Measurements from ENCODE around the gene NTMT1.

The NTMT1 gene

DNA sequence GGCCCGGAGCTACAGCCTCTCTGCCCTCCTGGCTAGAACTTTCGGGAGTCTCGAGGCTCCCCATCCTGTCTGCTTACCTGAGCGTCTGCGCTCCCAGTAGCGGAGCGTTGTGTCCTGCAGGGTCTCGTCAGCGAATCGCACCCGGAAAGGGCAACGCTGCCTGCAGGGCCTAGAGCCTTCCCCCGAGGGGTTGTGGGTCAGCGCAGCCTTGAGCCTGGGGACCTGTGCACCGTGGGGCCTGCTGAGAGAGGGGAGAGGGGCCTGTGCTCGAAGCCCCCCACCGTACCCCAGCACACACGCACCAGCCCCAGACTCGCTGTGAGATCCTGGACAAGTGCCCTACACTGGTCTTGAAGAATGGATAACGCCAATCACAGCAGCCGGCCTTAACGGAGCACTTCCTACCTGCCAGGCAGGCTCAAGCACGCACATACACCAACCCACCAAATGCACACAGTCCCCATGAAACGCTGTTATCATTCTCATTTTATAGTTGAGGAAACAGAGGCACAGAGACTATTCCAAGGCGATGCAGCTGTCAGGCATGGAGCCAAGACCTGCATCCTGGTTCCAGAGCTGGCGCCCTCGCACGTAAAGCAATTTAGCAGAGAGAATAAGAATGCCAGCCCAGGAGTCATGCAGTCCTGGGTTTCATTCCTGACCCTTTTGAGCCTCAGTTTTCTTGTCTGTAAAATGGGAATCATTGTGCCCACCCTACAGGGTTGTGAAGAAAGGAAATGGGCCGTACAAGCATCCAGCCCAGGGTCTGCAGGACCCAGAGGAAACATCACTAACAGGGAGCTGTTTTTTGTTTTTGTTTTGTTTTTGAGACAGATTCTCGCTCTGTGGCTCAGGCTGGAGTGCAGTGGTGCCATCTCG lies 10.3 kb upstream of the NTMT1 start:
- TF ChIP-seq GATA1 (IDR thresholded peaks at IDR 0.05; ENCODE audit: low read depth, low read length): no peak
- TF ChIP-seq POLR2A (IDR thresholded peaks at IDR 0.05; ENCODE audit: low read length): no peak
- DNase-seq: no peak

DNA sequence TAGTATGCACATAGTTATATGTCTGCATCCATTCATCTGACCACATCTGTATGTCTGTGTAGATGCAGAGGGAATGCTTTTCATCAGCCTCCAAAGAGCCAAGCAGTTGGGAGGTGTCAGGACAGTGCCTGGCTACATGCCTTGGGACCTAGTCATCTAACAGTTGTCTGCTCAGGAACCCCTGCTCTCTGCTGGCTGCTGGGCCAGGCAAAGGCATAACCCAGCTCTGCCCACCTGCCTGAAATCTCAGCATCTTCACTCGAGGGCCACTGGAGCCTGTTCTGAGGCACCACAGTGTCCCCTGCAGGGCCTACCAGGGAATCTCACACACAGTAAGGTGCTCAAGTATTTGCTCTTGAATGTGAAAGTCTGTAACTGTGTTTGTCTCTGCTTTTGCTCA lies 8.8 kb upstream of the NTMT1 start:
- no peak for DNase-seq

DNA sequence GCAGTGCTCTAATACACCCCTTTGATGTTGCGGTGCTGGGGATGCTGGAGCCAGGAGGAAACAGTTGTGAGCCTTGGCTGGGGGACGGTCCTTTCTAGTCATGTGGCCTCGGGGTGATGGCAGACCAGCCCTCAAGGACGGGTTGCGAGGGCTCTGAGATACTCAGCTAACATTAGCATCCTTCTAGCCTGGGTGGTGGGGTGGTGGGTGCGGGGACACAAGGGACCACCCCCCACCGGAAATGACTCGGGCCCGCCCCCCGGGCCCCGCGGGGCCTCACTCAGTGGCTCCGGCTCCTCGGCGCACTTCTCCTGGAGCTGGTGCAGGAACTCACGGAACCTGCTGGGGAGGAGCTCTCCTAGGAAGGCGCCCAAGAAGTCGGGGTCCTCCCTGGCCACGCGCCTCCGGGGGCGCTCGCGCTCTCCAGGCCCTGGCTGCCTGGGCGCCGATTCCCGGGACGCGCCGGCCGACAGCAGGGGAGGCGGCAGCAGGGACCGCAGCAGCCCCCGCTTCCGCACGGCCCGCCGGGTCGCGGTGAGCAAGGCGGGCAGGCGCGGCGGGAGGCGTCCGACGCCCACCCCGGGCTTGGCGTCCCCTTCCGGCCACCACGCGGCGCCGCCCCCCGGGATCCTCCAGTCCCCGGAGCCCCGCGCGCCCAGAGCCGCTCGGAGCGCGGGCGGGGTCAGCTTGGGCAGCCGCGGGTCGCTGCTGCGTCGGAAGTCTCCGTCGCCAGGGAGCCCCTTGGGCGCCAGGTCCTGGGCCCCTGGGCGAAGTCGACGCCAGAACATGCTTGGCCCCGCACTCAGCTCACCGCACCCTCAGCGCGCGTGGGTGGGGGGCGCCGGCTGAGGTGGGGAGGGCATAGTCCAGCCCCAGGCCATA lies 5.9 kb upstream of the NTMT1 start:
- DNase-seq: peak in 1 of 2 experiments; percentile 24
- TF ChIP-seq GATA1 (IDR thresholded peaks at IDR 0.05; ENCODE audit: low read depth, low read length) (no peak), POLR2A (IDR thresholded peaks at IDR 0.05; ENCODE audit: low read length) (no peak)

More for the DNA sequence above, 8.8 kb upstream of the NTMT1 start:
- TF ChIP-seq POLR2A (IDR thresholded peaks at IDR 0.05; ENCODE audit: low read length): no peak
- TF ChIP-seq GATA1 (IDR thresholded peaks at IDR 0.05; ENCODE audit: low read depth, low read length): no peak

DNA sequence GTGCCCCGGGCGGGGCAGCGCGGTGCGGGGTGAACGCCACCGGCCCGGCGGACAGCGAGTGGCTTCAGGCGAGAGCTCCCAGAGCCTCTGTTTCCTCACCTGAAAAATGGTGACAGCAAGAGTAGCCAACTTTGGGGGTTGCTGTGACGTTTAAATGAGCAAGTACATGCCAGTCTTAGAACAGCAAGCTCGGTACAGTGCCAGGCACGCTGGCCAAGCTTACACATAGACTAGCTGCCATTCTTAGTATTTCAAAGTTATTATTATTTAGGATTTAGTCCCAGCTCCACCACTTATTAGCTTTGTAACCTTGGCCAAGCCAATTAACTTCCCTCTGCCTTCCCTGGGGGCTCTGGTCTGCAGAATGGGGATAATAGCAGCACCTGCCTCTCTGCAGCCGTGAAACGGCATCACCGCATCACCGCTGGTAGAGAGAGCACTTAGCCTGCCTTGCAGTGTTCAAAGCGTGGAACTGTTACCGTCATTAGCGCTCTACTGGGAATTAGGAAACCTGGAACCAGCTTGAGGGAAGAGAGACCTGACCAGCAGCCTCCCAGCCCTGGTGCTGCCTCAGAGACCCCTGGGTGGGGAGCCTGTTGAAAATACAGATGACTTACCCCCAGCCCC lies 5.2 kb upstream of the NTMT1 start, which contains the start of gene C9orf50:
C9orf50 (minus strand) TSS at position 433 of the 627 bp plus-strand sequence. CDS start 527 bp downstream, outside the sequence.
- no peak for DNase-seq
- TF ChIP-seq POLR2A (IDR thresholded peaks at IDR 0.05; ENCODE audit: low read length): no peak
- no peak for TF ChIP-seq GATA1 (IDR thresholded peaks at IDR 0.05; ENCODE audit: low read depth, low read length)

DNA sequence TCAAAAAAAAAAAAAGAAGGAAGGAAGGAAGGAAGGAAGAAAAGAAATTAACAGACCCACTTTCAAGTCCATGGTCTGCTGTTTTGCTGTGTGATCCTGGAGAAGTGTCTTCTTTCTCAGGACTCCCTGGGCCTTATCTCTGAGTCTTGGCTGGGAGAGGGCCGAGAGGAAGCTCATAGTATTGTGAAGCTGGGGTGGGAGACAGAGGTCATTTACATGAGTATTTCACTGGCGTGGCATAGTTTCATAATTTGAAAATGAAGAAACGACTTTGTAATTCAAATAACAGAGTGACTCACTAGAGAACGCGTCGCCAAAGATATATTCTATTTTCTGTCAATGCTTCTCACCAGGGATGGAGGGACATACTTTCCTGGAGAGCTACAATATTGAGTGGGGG lies 2.6 kb upstream of the NTMT1 start:
- TF ChIP-seq GATA1 (IDR thresholded peaks at IDR 0.05; ENCODE audit: low read depth, low read length): no peak
- TF ChIP-seq POLR2A (IDR thresholded peaks at IDR 0.05; ENCODE audit: low read length): no peak
- DNase-seq: no peak

DNA sequence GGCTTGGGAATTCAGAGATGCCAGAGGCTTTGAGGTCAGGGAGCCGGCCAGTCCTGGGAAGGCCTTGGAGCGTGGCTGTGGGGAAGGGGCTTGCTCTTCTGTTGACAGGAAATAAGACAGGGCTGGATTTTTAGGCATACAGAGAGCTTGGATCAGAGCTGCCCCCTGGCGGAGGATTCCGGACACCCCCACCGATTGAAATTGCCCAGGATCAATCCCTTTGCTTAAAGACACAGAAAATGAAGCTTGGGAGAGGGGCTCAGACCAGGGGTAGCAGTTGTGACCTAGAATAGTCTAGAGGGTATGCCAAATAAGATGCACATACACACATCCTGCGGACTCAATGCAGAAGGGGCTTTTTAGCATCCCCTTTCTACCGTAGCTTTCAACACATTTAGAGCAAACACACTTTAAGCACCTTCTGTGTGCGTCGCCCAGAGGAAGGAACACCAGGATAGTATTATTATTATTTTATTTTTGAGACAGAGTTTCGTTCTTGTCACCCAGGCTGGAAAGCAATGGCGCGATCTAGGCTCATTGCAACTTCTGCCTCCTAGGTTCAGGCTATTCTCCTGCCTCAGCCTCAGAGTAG lies 1.7 kb upstream of the NTMT1 start:
- DNase-seq: peak; percentile 56 to 74
- no peak for TF ChIP-seq GATA1 (IDR thresholded peaks at IDR 0.05; ENCODE audit: low read depth, low read length)
- TF ChIP-seq POLR2A (IDR thresholded peaks at IDR 0.05; ENCODE audit: low read length): no peak

DNA sequence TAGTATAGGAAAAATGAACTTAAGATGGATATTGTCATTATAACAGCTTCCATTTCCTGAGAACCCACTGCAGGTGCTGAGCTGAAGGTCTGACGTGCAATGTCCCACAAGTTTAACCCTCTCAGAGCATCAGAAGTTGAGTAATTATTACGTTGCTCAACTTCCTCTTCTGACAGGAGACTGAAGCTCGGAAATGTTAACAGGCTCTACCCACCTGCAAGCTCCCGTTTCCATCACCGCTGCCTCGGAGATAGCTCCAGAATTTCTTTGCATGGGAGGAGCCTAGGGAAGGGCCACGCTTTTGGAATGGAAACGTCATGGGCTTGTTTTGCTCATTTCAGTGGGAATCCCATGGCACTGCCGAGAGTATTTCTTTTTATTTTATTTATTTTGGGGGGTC lies 1.0 kb upstream of the NTMT1 start:
- TF ChIP-seq GATA1 (IDR thresholded peaks at IDR 0.05; ENCODE audit: low read depth, low read length): no peak
- TF ChIP-seq POLR2A (IDR thresholded peaks at IDR 0.05; ENCODE audit: low read length): no peak
- peak in 1 of 2 experiments; percentile 26 for DNase-seq

DNA sequence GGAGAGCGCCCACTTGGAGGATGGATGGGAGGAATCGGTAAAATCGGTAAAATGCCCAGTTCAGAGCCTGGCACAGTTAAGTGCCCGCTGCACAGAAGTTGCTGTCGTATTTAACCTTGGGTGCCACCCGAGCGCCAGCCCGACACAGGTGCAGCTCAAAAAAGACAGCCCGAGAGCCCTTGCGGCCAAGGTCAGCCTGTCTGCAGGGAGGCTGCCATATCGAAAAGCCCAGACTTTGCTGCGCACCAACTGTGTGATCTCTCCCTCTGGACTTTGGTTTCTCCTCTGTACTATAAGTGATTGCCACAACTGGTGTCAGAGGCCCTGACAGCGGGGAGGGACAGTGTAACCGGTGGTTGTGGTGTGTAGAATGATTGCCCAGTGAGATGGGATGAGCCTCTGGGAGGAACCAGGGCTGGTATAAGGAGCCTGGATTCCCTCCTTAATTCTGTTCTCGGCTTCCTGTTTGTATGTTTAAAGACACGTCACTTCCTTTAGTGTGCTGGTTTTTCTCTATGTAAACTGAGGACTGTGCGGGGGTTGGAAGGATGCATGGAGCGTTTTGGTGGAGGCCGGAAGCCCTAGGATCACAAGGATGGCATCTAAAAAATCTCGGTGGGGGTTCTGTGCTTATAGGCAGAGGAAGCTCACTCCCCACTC lies 792 bp downstream of the NTMT1 start:
- no peak for TF ChIP-seq POLR2A (IDR thresholded peaks at IDR 0.05; ENCODE audit: low read length)
- TF ChIP-seq GATA1 (IDR thresholded peaks at IDR 0.05; ENCODE audit: low read depth, low read length): no peak
- peak; percentile 69 to 74 for DNase-seq

DNA sequence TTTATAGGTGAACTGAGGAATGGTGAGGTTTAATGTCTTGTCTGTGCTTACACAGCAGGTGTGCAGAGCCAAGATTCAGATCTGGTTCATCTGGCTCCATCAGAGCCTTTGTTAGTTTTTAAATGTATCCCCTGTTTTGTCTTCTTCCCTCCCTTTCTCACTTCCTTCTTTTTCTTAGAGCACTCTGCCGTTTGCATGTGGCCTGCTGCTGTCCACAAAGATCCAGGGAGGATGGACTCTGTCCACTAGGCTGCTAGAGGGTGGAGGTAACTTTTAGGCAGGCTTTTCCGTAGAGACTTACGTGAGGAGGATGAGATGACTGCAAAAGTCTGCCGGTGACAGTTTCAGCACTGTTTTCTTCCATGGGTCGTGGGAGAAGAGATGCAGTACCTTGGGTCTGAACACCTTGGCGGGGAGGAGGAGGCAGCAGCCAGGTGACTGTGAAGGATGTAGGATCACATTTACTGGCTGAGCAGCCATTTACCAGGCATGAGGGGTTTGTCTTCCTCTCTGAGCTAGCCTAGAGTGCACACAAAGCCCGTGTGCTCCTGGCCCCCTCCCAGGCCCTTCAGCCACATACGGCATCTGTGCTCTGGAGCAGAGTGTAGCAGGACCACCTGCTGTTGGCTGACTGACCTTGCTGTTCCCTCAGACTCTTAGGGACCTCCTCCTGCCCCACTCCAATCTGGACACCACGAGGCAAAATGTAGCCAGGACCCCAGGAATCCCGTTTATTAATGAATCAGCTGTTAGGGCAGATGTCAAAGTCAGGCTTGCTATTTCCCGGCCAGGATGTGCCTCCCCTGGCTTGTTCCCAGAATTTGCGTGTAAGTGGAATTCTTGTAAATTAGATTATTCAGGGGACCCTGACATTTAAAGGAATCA lies 1.8 kb downstream of the NTMT1 start:
- no peak for TF ChIP-seq POLR2A (IDR thresholded peaks at IDR 0.05; ENCODE audit: low read length)

DNA sequence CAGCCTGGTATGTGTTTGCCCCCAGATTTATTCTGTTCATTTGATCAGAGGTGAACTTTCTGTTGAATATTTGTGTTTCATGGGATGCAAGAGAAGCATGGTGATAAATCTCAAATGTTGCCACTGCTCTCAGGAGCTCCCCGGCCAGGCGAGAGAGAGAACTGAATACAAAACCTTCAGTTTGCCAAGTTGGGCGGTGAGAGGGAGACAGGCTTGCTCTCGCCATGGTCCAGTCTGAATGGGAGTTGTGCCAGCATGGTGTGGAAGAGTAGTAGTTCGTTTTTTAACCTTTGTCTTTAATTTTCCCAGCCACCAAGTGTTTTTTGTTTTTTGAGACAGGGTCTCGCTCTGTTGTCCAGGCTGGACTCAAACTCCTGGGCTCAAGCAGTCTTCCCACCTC lies 2.7 kb downstream of the NTMT1 start:
- DNase-seq: no peak
- TF ChIP-seq GATA1 (IDR thresholded peaks at IDR 0.05; ENCODE audit: low read depth, low read length) (no peak), POLR2A (IDR thresholded peaks at IDR 0.05; ENCODE audit: low read length) (no peak)

More for the DNA sequence above, 1.8 kb downstream of the NTMT1 start:
- no peak for DNase-seq

DNA sequence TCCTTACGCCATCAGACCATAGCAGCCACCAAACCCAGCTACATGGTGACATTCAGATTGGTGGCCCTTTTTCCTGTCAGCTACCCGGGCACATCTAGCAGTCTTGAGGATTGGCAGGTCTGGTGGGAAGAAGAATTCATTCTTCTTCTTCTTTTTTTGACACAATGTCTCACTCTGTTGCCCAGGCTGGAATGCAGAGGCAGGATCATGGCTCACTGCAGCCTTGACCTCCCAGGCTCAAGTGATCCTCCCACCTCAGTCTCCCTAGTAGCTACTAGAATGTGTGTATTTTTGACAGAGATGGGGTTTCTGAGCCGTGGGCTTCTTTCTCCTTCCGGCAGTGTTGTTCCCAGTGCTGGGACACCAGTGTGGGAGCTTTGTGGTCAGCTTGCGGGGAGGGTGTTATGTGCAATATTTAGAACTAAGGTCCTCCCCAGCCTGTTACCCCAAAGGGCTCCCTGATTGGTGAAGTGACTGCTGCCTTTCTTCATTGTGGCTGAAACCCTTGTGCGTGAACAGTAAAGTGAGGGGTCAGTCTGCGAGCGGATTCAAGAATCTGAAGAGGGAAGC lies 3.4 kb downstream of the NTMT1 start:
- DNase-seq: no peak
- TF ChIP-seq GATA1 (IDR thresholded peaks at IDR 0.05; ENCODE audit: low read depth, low read length): no peak
- no peak for TF ChIP-seq POLR2A (IDR thresholded peaks at IDR 0.05; ENCODE audit: low read length)

All from erythroblast (primary cell).